ENCODE measurements around the gene PITPNM3.

Gene PITPNM3

DNA sequence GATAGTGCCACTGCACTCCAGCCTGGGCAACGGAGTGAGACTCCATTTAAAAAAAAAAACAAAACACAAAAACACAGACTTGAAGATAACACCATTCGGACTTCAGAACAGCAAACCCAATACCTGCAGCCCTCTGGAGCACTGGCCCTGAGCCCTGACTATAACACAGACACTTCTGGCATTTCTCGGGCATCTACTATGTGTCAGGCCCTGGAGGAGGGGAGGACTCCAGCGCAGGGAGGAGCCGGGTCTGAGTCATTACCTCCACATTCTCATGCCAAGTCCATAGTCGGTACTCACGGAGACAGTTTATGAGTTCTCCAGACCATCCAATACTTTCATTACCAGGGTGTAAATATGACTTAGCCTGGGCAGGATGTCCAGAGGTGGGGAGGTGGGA, 48.8 kb downstream of the PITPNM3 start:
- TF ChIP-seq ZNF70 (CRISPR knock-in tag; IDR thresholded peaks at IDR 0.05) (no peak), ZFP30 (CRISPR knock-in tag; IDR thresholded peaks at IDR 0.05) (no peak), GLIS3 (CRISPR knock-in tag; IDR thresholded peaks at IDR 0.05) (no peak), OSR1 (CRISPR knock-in tag; IDR thresholded peaks at IDR 0.05) (no peak), CSDC2 (CRISPR knock-in tag; IDR thresholded peaks at IDR 0.05) (no peak), BACH2 (CRISPR knock-in tag; IDR thresholded peaks at IDR 0.05; ENCODE audit: borderline replicate concordance) (no peak), TCF4 (CRISPR knock-in tag; IDR thresholded peaks at IDR 0.05; ENCODE audit: borderline replicate concordance) (no peak), ESRRG (CRISPR knock-in tag; IDR thresholded peaks at IDR 0.05) (no peak), ZC3H10 (CRISPR knock-in tag; IDR thresholded peaks at IDR 0.05) (no peak), ISL1 (CRISPR knock-in tag; IDR thresholded peaks at IDR 0.05) (no peak), SNAI2 (CRISPR knock-in tag; IDR thresholded peaks at IDR 0.05) (no peak), ZNF8 (CRISPR knock-in tag; IDR thresholded peaks at IDR 0.05) (no peak), ZFP3 (CRISPR knock-in tag; IDR thresholded peaks at IDR 0.05) (no peak)
- TF ChIP-seq, protein P1, sequence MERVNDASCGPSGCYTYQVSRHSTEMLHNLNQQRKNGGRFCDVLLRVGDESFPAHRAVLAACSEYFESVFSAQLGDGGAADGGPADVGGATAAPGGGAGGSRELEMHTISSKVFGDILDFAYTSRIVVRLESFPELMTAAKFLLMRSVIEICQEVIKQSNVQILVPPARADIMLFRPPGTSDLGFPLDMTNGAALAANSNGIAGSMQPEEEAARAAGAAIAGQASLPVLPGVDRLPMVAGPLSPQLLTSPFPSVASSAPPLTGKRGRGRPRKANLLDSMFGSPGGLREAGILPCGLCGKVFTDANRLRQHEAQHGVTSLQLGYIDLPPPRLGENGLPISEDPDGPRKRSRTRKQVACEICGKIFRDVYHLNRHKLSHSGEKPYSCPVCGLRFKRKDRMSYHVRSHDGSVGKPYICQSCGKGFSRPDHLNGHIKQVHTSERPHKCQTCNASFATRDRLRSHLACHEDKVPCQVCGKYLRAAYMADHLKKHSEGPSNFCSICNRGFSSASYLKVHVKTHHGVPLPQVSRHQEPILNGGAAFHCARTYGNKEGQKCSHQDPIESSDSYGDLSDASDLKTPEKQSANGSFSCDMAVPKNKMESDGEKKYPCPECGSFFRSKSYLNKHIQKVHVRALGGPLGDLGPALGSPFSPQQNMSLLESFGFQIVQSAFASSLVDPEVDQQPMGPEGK (CRISPR knock-in tag; IDR thresholded peaks at IDR 0.05; ENCODE audit: borderline replicate concordance): no peak
- TF ChIP-seq, protein P2, sequence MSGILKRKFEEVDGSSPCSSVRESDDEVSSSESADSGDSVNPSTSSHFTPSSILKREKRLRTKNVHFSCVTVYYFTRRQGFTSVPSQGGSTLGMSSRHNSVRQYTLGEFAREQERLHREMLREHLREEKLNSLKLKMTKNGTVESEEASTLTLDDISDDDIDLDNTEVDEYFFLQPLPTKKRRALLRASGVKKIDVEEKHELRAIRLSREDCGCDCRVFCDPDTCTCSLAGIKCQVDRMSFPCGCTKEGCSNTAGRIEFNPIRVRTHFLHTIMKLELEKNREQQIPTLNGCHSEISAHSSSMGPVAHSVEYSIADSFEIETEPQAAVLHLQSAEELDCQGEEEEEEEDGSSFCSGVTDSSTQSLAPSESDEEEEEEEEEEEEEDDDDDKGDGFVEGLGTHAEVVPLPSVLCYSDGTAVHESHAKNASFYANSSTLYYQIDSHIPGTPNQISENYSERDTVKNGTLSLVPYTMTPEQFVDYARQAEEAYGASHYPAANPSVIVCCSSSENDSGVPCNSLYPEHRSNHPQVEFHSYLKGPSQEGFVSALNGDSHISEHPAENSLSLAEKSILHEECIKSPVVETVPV (CRISPR knock-in tag; IDR thresholded peaks at IDR 0.05): no peak
- TF ChIP-seq, protein P3, sequence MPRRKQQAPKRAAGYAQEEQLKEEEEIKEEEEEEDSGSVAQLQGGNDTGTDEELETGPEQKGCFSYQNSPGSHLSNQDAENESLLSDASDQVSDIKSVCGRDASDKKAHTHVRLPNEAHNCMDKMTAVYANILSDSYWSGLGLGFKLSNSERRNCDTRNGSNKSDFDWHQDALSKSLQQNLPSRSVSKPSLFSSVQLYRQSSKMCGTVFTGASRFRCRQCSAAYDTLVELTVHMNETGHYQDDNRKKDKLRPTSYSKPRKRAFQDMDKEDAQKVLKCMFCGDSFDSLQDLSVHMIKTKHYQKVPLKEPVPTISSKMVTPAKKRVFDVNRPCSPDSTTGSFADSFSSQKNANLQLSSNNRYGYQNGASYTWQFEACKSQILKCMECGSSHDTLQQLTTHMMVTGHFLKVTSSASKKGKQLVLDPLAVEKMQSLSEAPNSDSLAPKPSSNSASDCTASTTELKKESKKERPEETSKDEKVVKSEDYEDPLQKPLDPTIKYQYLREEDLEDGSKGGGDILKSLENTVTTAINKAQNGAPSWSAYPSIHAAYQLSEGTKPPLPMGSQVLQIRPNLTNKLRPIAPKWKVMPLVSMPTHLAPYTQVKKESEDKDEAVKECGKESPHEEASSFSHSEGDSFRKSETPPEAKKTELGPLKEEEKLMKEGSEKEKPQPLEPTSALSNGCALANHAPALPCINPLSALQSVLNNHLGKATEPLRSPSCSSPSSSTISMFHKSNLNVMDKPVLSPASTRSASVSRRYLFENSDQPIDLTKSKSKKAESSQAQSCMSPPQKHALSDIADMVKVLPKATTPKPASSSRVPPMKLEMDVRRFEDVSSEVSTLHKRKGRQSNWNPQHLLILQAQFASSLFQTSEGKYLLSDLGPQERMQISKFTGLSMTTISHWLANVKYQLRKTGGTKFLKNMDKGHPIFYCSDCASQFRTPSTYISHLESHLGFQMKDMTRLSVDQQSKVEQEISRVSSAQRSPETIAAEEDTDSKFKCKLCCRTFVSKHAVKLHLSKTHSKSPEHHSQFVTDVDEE (CRISPR knock-in tag; IDR thresholded peaks at IDR 0.05): no peak
- peak; percentile 91 for ATAC-seq

DNA sequence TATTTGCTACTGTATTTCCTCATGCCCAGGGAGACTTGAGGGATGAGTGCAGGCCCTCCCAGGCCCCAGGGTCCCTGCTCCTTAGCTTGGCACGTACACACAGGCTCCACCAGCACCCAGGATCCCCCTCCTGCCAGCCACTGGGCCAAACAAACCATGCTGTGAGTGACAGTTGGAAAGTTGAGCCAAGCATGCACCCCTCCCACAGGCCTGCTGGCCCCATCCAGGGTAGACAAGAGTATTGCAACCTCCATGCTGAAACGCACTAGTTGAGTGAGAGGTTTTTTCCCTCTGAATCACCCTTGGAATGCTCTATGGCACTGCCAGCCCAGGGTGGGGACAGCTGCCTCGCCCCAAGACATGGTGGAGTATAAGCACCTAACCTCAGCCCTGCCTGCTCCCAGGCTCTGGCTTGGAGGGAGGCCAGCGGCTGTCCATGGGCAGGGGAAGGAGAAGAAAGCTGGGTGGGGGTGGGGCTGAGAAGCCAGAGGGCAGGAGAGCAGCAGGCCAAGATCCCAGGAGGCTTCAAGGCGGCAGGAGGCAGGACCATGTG, 49.6 kb downstream of the PITPNM3 start:
- ATAC-seq: peak; percentile 78
- no peak for TF ChIP-seq OSR1 (CRISPR knock-in tag; IDR thresholded peaks at IDR 0.05)
- no peak for TF ChIP-seq GLIS3 (CRISPR knock-in tag; IDR thresholded peaks at IDR 0.05)
- no peak for TF ChIP-seq ESRRG (CRISPR knock-in tag; IDR thresholded peaks at IDR 0.05)

DNA sequence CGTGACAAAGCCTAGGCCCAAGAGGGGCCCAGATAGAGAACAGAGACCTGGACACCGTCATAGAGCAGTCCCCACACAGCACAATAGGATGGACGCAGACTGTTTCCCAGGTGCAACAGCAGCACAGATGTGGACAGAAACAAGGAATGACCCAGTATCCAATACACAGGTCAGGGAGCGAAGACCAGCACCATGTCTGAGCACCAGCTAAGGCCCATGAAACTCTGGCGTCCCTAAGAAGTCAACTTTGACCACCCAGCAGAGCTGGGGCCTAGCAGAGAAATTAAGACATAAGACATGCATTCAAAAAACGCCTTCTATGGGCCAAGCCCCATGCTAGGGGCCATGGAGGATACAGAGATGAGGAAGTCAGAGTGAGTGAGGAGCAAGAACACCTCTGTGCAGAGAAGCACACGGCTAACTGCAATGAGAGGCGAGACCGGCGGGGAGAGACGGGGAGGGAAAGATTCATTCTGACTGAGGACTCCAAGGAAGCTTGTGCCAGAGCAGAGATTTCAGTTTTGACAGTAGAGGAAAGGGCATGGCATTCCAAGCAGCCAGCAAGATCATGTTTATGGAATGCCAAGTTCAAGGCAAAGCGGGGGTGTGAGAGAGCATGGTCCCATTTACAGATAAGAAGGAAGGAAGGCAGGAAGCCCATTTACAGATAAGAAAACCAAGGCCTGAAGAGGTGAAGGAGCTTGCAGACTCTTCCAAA, 50.8 kb downstream of the PITPNM3 start:
- peak; percentile 32; the same call in 2 of the 3 replicates for ATAC-seq
- TF ChIP-seq RARB (CRISPR knock-in tag; IDR thresholded peaks at IDR 0.05): no peak
- no peak for TF ChIP-seq ZC3H10 (CRISPR knock-in tag; IDR thresholded peaks at IDR 0.05)
- no peak for TF ChIP-seq ZFP30 (CRISPR knock-in tag; IDR thresholded peaks at IDR 0.05)
- no peak for TF ChIP-seq GLIS3 (CRISPR knock-in tag; IDR thresholded peaks at IDR 0.05)

DNA sequence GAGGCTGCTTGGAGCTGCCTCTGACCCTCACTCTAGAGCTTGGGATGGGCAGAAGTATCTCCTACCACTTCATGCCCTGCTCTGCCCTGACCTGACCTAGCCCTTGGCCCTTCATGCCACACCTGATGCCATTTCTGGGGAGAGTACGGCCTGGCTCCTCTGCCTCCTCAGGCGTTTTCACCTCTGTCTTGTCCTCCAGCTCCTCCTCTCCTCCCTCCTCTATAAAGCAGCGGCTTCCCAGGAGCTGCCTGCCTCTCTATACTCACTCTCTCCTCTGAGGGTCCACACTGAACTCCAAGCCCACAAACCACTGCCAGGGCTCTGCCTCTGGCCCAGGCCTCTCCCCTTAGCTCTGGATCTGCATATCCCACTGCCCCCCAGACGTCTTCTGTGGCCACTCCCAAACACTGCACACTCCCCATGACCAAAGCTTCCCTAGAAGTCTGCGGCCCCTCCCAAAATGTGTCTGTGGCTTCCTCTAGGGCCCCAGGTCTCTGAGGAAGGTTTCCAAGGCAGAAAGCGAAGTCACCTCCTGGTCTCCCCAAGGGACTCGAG, 52.6 kb downstream of the PITPNM3 start:
- no peak for ATAC-seq
- TF ChIP-seq SNAI2 (CRISPR knock-in tag; IDR thresholded peaks at IDR 0.05) (no peak), ZNF70 (CRISPR knock-in tag; IDR thresholded peaks at IDR 0.05) (no peak), RARB (CRISPR knock-in tag; IDR thresholded peaks at IDR 0.05) (no peak), OSR1 (CRISPR knock-in tag; IDR thresholded peaks at IDR 0.05) (no peak), BACH2 (CRISPR knock-in tag; IDR thresholded peaks at IDR 0.05; ENCODE audit: borderline replicate concordance) (no peak), ZFP3 (CRISPR knock-in tag; IDR thresholded peaks at IDR 0.05) (no peak), ZNF565 (CRISPR knock-in tag; conservative IDR thresholded peaks at IDR 0.05; ENCODE audit: low read depth) (no peak)
- TF ChIP-seq, protein P1 (CRISPR knock-in tag; IDR thresholded peaks at IDR 0.05; ENCODE audit: borderline replicate concordance): no peak

Measured in SK-N-SH treated with all-trans-retinoic acid at 6 μM for 48 hours (cell line).